Activated T-helper 1 cell treated with anti-CD3 and anti-CD28 coated beads, Interleukin-2, amount 50 U/mL, for 16 hours (primary cell): ENCODE data around the gene DPH7.
"Not testable (repeated sequence)": the region's sequence is repeated elsewhere in the genome, so short reads cannot be mapped to it uniquely, and the experiment has no call there.

Experiments
- DNase-seq, 2 donors: peaks; one replicate each; pipeline ENCODE4 v3.0.0-alpha.2; 2020; ENCODE audit warnings: low read depth in 1 of 2, low spot score in 1 of 2

The DPH7 gene

DNA sequence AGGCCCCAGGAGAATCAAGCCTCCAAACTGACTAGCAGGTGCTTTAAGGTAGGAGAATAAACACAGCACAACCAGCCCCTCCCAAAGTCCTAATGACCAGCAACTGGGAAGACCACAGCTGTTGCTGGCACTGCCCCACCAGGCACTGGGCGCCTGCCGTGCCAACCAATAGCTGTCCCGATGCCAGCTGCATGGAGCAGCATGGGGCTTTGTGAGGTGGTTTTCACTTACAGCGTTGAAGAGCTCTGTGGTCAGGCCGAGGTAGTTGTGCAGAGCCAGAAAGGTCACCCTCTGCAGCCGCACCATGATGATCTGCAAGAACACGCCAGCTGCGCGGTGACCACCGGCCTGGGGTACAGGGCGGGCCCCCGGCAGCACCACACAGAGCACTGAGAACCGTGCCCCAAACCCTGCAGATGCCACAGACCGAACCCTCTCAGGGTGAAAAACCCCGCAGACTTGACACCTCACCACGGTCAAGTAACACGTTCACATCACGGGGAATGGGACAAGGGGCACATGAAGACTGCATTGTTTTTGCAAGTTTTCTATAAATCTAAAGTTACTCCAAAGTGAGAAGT, 57.2 kb downstream of the DPH7 start:
- no peak for DNase-seq

DNA sequence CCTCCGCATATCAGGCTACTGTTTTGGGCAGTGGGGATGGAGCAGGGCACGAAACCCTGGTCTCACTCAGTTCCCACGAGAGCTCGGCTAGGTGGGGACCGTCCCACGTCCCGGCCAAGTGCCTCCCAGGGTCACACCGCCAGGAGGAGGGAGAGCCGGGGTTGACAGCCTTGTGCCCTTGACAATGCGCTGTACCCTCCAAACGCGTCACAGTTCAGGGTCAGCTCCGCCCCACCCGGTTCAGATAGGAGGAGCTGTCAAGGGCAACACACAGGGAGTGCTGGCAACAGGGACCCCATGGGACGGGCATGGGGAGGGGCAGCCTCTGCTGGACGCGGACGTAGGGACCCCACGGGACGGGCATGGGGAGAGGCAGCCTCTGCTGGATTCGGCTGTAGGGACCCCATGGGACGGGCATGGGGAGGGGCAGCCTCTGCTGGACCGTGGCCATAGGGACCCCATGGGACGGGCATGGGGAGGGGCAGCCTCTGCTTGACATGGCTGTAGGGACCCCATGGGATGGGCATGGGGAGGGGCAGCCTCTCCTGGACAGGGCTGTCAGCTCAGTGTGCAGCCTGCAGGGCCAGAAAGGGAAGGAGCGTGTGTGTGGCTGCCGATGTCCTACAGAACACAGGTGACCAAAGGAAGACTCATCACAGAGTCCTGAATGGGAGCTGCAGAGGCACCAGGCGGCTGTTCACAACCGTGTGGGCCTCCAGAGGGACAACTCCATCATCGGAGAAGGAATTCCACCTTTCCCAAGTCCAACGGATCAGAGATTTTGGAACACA, 57.9 kb downstream of the DPH7 start:
- no peak for DNase-seq

DNA sequence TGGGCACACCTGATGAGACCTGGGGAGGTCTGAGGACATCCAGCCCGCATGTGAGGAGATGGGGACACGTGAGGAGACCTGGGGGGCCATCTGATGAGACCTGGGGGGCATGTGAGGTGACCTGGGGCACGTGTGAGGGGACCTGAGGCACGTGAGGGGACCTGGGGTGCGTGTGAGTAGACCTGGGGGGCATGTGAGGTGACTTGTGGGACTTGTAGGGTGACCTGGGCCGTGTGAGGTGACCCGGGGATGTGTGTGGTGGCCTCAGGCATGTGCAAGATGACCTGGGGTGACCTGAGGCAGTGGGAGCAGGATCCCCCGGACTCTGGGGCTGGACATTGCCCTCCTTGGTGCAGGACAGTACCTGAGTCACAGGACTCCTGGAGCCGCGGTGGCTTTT, 59.2 kb downstream of the DPH7 start:
- DNase-seq, result no peak

DNA sequence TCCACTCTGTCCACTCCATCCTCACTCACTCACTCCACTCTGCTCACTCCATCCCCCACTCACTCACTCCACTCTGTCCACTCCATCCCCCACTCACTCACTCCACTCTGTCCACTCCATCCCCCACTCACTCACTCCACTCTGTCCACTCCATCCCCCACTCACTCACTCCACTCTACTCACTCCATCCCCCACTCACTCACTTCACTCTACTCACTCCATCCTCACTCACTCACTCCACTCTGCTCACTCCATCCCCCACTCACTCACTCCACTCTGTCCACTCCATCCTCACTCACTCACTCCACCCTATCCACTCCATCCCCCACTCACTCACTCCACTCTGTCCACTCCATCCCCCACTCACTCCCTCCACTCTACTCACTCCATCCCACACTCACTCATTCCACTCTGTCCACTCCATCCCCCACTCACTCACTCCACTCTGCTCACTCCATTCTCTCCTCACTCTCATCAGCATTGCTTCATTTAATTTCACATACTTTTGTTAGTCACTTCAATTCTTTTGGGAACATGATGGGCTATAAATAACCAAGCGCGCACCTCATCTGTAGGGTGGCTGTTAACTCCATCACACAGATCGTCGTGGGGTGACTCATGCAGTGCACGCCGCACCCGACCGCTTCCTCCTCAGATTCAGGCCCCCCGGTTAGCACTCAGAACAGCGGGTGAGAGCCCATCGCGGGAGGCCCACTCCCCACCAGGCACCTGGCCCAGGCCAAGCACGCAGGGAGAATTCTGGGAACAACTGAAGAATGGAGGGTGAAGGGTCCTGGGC, 59.9 kb downstream of the DPH7 start:
- not testable (repeated sequence) for DNase-seq

DNA sequence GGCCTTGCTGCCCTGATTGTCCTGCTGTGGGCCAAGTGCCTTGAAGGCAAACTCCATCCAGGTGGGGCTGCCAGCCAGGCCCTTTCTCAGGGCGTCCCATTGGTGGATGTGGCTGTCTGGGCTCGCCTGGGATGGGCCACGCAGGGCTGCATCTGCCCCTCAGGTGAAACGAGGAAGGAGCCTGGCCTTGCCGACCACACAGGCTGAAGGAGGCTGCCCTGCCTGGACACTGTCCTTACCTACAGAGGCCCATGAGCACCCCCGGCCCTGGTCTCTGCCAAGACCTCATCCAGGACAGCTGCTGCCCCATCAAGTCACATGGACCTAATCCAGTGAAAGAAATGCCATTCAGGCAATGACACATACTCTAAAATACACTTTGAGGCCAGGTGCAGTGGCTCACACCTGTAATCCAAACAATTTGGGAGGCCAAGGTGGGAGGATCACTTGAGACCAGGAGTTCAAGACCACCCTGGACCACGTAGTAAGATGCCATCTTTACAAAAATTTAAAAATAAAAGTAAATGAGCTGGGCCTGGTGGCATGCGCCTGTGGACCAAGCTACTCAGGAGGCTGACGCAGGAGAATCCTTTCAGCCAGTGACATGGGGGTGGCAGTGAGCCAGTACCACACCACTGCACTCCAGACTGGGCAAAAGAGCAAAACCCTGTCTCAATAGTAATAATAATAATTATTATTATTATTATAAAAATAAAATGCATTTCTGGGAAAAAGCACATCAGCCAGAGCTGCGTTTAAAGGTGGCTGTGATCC, 62.4 kb downstream of the DPH7 start:
- no peak for DNase-seq

DNA sequence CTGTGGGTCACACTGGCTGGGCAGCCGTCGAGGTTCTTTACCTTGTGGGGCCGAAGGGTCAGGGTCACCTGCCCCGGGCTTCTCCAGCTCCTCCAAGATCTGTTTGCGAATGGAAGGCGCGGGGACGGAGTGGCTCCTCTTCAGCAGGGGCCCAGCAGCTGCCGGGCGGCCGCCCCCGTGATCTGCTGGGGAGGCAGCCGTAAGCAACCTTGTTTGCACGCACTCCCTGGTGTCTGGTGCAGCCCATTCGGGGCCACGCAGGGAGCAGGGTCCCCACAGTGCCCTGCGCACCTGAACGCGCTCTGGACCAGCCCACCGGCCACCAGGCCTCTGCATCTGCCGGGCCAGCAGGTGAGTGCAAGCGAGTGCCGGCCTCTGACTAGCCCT, 63.4 kb downstream of the DPH7 start:
- DNase-seq, result no peak

DNA sequence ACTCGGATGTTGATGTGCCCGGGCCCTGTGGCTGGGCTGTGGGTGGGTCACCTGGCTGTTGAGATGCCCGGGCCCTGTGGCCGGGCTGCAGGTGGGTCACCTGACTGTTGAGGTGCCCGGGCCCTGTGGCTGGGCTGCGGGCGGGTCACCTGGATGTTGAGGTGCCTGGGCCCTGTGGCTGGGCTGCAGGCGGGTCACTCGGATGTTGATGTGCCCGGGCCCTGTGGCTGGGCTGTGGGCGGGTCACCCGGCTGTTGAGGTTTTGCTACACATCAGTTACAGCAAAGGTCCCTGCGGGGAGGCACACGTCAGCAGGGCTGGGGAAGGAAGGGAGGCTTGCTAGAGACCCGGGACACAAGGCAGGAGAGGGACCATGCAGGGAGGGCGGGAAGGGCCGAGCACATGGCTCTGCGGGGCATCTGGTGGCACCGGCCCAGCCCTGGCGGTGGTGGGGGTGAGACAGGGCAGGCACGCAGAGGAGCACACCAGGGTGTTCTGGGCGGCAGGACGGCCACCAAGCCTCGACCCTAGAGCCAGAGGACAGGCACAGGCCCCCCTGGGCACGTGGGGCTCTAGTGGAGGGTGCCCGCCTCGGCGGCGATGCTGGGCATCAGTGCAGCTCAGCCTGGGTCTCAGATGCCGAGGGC, 63.9 kb downstream of the DPH7 start:
- DNase-seq, result no peak

DNA sequence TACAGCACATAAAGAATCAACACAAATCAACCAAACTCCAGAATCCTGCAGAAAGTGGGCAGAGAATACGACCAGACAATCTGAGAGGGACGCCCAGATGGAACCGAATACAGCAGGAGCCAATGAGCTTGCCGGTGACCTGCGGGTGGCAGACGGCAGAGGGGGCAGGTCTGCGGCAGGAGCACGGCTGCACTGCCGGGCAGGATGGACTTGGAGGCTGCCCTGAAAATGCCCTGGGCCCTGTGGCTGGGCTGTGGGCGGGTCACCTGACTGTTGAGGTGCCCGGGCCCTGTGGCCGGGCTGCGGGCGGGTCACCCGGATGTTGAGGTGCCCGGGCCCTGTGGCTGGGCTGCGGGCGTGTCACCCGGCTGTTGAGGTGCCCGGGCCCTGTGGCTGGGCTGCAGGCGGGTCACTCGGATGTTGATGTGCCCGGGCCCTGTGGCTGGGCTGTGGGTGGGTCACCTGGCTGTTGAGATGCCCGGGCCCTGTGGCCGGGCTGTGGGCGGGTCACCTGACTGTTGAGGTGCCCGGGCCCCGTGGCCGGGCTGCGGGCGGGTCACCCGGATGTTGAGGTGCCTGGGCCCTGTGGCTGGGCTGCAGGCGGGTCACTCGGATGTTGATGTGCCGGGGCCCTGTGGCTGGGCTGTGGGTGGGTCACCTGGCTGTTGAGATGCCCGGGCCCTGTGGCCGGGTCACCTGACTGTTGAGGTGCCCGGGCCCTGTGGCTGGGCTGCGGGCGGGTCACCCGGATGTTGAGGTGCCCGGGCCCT, 64.7 kb downstream of the DPH7 start:
- not testable (repeated sequence) for DNase-seq

DNA sequence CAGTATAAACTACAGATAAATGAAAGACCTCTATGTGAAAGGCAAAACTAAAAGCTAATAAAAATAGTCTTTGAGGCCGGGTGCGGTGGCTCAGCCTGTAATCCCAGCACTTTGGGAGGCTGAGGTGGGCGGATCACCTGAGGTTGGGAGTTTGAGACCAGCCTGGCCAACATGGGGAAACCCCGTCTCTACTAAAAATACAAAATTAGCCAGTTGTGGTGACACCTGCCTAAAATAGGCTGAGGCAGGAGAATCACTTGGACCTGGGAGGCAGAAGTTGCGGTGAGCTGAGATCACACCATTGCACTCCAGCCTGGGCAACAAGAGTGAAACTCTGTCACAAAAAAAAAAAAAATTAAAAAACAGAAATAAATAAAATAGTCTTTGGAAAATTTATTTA, 65.6 kb downstream of the DPH7 start:
- not testable (repeated sequence) for DNase-seq

DNA sequence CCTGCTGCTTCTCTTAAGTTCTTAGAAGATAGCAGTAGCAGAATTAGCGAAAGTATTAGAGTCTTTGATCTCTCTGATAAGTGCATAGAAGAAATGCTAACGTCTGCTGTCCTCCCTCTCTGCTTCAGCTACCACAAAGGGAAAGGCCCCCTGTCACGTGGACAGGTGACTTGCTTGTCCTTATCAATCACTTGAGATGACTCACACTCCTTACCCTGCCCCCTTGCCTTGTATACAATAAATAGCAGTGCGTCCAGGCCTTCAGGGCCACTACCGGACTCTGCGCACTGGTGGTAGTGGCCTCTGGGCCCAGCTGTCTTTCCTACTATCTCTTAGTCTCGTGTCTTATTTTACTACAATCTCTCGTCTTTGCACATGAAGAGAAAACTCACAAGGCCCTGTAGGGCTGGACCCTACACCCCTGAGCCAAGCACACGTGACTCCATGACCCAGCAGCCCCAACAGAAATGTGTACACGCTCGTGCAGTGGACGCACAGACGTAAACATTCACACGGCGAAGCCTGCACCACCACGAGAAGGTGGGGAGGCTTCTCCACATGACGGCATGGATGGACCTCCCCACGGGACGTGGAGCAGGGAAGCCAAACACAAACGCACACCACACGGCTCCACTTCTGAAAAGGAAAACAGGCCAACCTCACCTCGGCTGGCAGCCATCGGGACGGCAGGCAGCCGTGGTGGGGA, 66.8 kb downstream of the DPH7 start:
- DNase-seq, result no peak

DNA sequence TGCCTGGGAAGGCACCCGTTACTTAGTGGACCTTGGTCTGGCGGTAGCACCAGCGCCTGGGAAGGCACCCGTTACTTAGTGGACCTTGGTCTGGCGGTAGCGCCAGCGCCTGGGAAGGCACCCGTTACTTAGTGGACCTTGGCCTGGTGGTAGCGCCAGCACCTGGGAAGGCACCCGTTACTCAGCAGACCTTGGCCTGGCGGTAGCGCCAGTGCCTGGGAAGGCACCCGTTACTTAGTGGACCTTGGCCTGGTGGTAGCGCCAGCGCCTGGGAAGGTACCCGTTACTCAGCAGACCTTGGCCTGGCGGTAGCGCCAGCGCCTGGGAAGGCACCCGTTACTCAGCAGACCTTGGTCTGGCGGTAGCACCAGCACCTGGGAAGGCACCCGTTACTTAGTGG, 67.6 kb downstream of the DPH7 start:
- DNase-seq, result not testable (repeated sequence)

DNA sequence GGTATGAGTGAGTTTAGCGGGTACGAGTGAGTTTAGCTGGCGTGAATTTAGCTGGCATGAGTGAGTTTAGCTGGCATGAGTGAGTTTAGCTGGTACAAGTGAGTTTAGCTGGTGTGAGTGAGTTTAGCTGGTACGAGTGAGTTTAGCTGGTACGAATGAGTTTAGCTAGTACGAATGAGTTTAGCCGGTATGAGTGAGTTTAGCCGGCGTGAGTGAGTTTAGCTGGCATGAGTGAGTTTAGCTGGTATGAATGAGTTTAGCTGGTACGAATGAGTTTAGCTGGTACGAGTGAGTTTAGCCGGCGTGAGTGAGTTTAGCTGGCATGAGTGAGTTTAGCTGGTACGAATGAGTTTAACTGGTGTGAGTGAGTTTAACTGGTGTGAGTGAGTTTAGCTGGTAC, 69.5 kb downstream of the DPH7 start:
- no peak for DNase-seq

DNA sequence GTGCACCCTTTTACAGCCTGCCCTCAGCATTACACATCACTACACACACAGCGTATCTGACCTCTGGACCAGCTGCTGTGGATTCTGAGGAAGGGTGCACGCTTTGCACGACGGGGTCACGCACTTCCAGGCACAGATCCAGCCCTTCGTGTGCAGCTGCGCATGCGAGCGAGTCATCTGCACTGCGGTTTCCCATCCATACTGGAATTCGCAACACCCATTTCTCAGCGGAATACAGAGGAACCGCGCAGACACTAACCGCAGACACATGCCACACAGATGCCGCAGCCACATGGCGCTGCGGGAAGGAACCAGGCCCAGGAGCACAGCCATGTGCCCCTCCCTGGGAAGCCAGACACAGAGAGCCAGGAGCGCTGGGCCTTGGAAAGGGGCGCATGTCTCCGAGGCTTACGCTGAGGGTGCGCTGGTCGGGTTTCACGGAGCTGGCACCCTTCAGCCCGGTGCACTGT, 72.0 kb downstream of the DPH7 start:
- DNase-seq, result no peak

DNA sequence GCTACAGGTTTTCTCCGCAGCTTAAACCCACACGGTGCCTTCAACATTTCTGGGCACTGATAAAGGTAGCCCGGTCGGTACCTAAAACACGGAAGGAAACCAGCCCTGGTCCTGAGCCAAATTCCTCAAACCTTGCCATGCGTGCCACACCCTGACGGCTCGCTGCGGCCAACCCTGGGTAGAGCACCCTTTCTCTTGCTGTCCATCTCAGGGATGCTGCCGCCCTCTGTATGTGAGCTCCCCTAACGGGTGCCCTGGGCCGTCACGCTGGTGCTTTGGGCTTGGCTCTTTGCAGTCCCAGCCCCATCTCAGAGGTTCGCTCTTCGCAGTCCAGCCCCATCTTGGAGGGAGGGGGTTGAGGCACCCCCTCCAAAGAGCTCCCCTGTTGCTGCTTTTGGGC, 72.5 kb downstream of the DPH7 start:
- no peak for DNase-seq

DNA sequence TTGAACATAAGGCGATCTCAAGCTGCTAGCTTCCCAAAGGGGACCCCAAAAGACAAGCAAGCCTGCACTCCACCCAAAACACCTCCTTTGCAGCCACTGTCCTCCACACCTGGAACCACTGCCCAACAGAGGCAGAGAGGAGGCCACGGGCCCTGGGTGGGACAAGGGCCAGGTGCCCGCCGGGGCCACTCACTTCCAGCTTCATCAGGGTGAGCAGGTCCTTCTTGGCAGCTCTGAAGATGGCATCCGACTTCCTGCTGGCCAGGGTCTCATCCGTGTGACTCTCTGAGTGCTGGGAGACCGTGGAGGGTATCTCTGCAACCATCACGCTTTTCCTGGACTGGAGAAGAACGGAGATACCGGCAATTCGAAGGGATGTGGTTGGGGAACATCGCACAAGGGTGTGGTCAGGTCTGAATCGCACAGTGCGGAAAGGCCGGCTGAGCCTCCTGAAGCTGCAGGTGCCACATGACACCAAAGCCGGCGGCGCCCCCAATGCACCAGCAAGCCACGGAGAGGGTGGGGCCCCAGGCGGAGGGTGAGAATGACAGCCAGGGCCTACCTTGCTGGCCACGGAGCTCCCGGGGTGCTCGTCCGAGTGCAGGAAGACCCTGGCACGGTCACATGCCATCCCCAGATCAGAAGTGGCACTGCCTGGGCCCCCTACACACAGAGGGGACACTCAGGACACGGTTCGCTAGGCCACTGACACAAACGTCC, 73.1 kb downstream of the DPH7 start:
- no peak for DNase-seq
